T-helper 2 cell treated with Interferon-gamma antibody and Interleukin-4, amounts not matched to agents 5 μg/mL and 100 μg/mL, for 36 hours (primary cell): Measurements from ENCODE around the gene SRPK2.
"Not testable (repeated sequence)": the region's sequence is repeated elsewhere in the genome, so short reads cannot be mapped to it uniquely, and the experiment has no call there.

ENCODE experiments used
- DNase-seq: peaks from one replicate; pipeline ENCODE4 v3.0.0; 2021; ENCODE audit warnings: low spot score
- H3K27ac Mint-ChIP-seq: one replicate; pipeline ENCODE4 v1.8.0; 2021; ENCODE audit warnings: mild to moderate bottlenecking, mixed read lengths
- H3K27me3 Mint-ChIP-seq: one replicate; pipeline ENCODE4 v1.8.0; 2021; ENCODE audit warnings: low read depth, mixed read lengths
- H3K36me3 Mint-ChIP-seq: one replicate; pipeline ENCODE4 v1.8.0; 2021; ENCODE audit warnings: low read depth, mixed read lengths
- H3K4me1 Mint-ChIP-seq: one replicate; pipeline ENCODE4 v1.8.0; 2021; ENCODE audit warnings: low read depth, mixed read lengths
- H3K4me3 Mint-ChIP-seq: one replicate; pipeline ENCODE4 v1.8.0; 2022; ENCODE audit warnings: mild to moderate bottlenecking, moderate library complexity, mixed read lengths
- H3K9me3 Mint-ChIP-seq: one replicate; pipeline ENCODE4 v1.8.0; 2021; ENCODE audit warnings: mixed read lengths

The SRPK2 gene

GRCh38 chr7:105339404-105340323 lies 49.1 kb downstream of the SRPK2 start:
- no peak overlapping the region for H3K27ac Mint-ChIP-seq
- no peak for DNase-seq
- no peak overlapping the region for H3K4me3 Mint-ChIP-seq

DNA sequence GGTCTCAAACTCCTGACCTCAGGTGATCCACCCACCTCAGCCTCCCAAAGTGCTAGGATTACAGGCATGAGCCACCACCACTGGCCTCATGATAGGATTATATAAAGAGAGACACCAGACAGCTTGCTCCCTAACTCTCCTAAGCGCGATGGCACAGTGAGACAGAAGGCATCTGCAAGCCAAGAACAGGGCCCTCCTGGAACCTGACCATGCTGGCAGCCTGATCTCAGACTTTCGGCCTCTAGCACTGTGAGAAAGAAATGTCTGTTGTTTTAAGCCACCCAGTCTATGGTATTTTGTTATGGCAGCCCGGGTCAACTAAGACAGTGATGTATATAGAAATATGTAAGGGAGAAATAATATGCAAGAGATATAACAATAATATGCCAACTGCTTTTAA lies 51.2 kb downstream of the SRPK2 start:
- Mint-ChIP-seq H3K9me3 (no peaks in the 10 kb centered on the region), H3K27me3 (no peaks in the 10 kb centered on the region), H3K4me1 (peaks cover 5% of the 10 kb centered on the region), H3K36me3 (no peaks in the 10 kb centered on the region), H3K27ac (peak overlapping the region; percentile 20), H3K4me3 (no peak overlapping the region)
- no peak for DNase-seq

More at GRCh38 chr7:105339404-105340323, 49.1 kb downstream of the SRPK2 start:
- H3K36me3 Mint-ChIP-seq, result no peaks in the 10 kb centered on the region
- H3K9me3 Mint-ChIP-seq, result no peaks in the 10 kb centered on the region
- H3K27me3 Mint-ChIP-seq, result no peaks in the 10 kb centered on the region
- H3K4me1 Mint-ChIP-seq, result peaks cover 11% of the 10 kb centered on the region

GRCh38 chr7:105336009-105336408 lies 52.7 kb downstream of the SRPK2 start:
- Mint-ChIP-seq H3K27ac (no peak overlapping the region), H3K36me3 (no peaks in the 10 kb centered on the region), H3K4me3 (no peak overlapping the region), H3K9me3 (no peaks in the 10 kb centered on the region), H3K4me1 (peaks cover 10% of the 10 kb centered on the region), H3K27me3 (no peaks in the 10 kb centered on the region)
- no peak for DNase-seq

- H3K4me3 Mint-ChIP-seq, result not testable (repeated sequence)
These were observed 56.1 kb downstream of the SRPK2 start for GRCh38 chr7:105332661-105333060.

GRCh38 chr7:105330526-105330925 lies 58.2 kb downstream of the SRPK2 start:
- H3K4me1 Mint-ChIP-seq, result peaks cover 17% of the 10 kb centered on the region
- H3K4me3 Mint-ChIP-seq, result no peak overlapping the region
- no peak overlapping the region for H3K27ac Mint-ChIP-seq
- H3K36me3 Mint-ChIP-seq, result no peaks in the 10 kb centered on the region
- DNase-seq, result no peak
- no peaks in the 10 kb centered on the region for H3K9me3 Mint-ChIP-seq
- no peaks in the 10 kb centered on the region for H3K27me3 Mint-ChIP-seq

More at GRCh38 chr7:105332661-105333060, 56.1 kb downstream of the SRPK2 start:
- DNase-seq, H3K36me3 Mint-ChIP-seq, H3K27ac Mint-ChIP-seq, H3K4me1 Mint-ChIP-seq, H3K27me3 Mint-ChIP-seq, H3K9me3 Mint-ChIP-seq: not testable (repeated sequence)

DNA sequence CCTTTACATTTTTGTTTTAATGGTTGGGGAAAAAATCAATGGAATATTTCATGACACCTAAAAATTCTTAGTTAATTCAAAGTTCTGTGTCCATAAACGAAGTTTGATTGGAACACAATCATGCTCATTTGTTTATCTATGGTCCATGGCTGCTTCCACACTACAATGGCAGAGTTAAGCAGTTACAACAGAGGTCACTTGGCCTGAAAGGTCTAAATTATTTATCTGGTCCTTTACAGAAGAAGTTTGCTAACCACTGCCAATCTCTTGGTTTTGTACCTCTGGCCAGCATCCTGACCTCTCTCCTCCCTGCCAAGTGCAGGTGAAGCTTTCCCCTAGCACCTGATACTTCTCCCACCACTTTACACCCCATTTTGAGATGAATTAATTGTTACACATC lies 61.5 kb downstream of the SRPK2 start:
- Mint-ChIP-seq H3K4me3 (no peak overlapping the region), H3K36me3 (peaks cover 3% of the 10 kb centered on the region), H3K27ac (no peak overlapping the region), H3K27me3 (no peaks in the 10 kb centered on the region), H3K9me3 (no peaks in the 10 kb centered on the region), H3K4me1 (peaks cover 21% of the 10 kb centered on the region)
- no peak for DNase-seq

GRCh38 chr7:105325216-105325904 lies 63.4 kb downstream of the SRPK2 start:
- Mint-ChIP-seq H3K27me3 (no peaks in the 10 kb centered on the region), H3K4me3 (no peak overlapping the region), H3K4me1 (peaks cover 15% of the 10 kb centered on the region), H3K27ac (no peak overlapping the region), H3K9me3 (no peaks in the 10 kb centered on the region), H3K36me3 (peaks cover 9% of the 10 kb centered on the region)
- DNase-seq, result no peak

GRCh38 chr7:105324606-105325005 lies 64.1 kb downstream of the SRPK2 start:
- H3K9me3 Mint-ChIP-seq, H3K27ac Mint-ChIP-seq, H3K36me3 Mint-ChIP-seq, H3K4me3 Mint-ChIP-seq, H3K27me3 Mint-ChIP-seq, DNase-seq: not testable (repeated sequence)
- peaks cover 15% of the 10 kb centered on the region for H3K4me1 Mint-ChIP-seq

DNA sequence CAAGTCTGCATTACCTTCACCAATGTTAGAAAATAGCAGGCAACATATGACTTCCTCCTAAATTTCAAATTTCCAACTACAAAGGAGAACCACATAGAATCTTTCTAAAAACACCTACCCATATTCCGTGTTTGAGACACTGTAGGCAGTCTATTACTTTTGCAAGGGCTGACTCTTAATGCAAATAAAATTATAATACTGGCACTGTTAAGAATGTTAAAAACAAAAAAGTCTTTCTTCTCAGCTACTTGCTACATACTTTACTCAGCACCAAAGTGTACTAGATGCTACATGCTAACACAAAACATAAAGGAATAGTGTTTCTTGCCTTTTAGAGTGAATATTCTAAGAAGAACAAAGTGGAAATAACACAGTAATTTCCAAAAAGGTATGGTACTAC lies 65.4 kb downstream of the SRPK2 start:
- Mint-ChIP-seq H3K27ac (no peak overlapping the region), H3K36me3 (peaks cover 9% of the 10 kb centered on the region), H3K4me1 (peaks cover 16% of the 10 kb centered on the region), H3K4me3 (no peak overlapping the region), H3K9me3 (no peaks in the 10 kb centered on the region), H3K27me3 (no peaks in the 10 kb centered on the region)
- no peak for DNase-seq

- no peaks in the 10 kb centered on the region for H3K9me3 Mint-ChIP-seq
- H3K4me3 Mint-ChIP-seq, result no peak overlapping the region
- no peak for DNase-seq
- peaks cover 9% of the 10 kb centered on the region for H3K36me3 Mint-ChIP-seq
- peaks cover 16% of the 10 kb centered on the region for H3K4me1 Mint-ChIP-seq
- no peak overlapping the region for H3K27ac Mint-ChIP-seq
- H3K27me3 Mint-ChIP-seq, result no peaks in the 10 kb centered on the region
These were observed 66.0 kb downstream of the SRPK2 start for GRCh38 chr7:105322655-105323277.

DNA sequence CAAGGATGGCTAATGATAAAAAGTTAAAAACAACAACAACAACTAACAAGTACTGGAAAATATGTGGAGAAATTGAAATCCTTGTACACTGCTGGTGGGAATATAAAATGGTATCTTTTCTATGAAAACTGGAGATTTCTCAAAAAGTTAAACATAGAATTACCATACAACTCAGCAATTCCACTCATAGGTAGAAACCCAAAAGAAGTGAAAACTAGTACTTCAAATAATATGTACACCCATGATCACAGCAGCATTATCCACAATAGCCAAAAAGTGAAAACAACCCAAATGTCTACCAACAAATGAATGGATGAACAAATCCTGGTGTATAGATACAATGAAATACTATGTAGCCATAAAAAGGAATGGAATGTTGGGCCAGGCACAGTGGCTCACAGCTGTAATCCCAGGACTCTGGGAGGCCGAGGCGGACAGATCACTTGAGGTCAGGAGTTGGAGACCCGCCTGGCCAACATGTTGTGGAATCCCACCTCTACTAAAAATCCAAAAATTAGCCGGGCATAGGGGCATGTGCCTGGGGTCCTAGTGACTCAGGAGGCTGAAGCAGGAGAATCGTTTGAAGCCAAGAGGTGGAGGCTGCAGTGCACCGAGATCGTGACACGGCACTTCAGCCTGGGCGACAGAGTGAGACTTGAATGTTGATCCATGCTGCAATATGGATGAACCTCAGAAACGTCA lies 66.8 kb downstream of the SRPK2 start:
- Mint-ChIP-seq H3K9me3 (no peaks in the 10 kb centered on the region), H3K27me3 (no peaks in the 10 kb centered on the region), H3K36me3 (peaks cover 9% of the 10 kb centered on the region), H3K4me1 (peaks cover 13% of the 10 kb centered on the region), H3K4me3 (no peak overlapping the region), H3K27ac (no peak overlapping the region)
- no peak for DNase-seq

- Mint-ChIP-seq H3K4me3 (no peak overlapping the region), H3K4me1 (peaks cover 8% of the 10 kb centered on the region), H3K36me3 (peaks cover 9% of the 10 kb centered on the region), H3K27me3 (no peaks in the 10 kb centered on the region), H3K27ac (no peak overlapping the region), H3K9me3 (no peaks in the 10 kb centered on the region)
- DNase-seq, result no peak
These were observed 67.8 kb downstream of the SRPK2 start for GRCh38 chr7:105320896-105321295.

GRCh38 chr7:105319578-105319977 lies 69.1 kb downstream of the SRPK2 start:
- no peak overlapping the region for H3K27ac Mint-ChIP-seq
- H3K4me1 Mint-ChIP-seq, result peaks cover 8% of the 10 kb centered on the region
- H3K27me3 Mint-ChIP-seq, result no peaks in the 10 kb centered on the region

More at GRCh38 chr7:105319578-105319977, 69.1 kb downstream of the SRPK2 start:
- peaks cover 9% of the 10 kb centered on the region for H3K36me3 Mint-ChIP-seq
- no peaks in the 10 kb centered on the region for H3K9me3 Mint-ChIP-seq
- no peak overlapping the region for H3K4me3 Mint-ChIP-seq
- no peak for DNase-seq
